AG09309 (cell line): ENCODE measurements around the gene OR8G1.

Experiments used
- DNase-seq: peaks from one replicate; pipeline ENCODE4 v3.0.0-alpha.2; 2010; ENCODE audit warnings: low read depth
- H3K4me3 ChIP-seq: 2 replicates; pipeline ENCODE4 v1.5.1; 2011; ENCODE audit warnings: mild to moderate bottlenecking, low read depth, low read length, moderate library complexity; ENCODE audit not compliant: control insufficient read depth
- TF ChIP-seq, protein P1 (sequence below): IDR thresholded peaks from 2 replicates; pipeline ENCODE4 v1.5.1; 2011; ENCODE audit warnings: mild to moderate bottlenecking, low read depth, low read length, inconsistent platforms; ENCODE audit not compliant: insufficient read depth, control insufficient read depth; ENCODE audit errors: missing control alignments

OR8G1 gene, protein sequence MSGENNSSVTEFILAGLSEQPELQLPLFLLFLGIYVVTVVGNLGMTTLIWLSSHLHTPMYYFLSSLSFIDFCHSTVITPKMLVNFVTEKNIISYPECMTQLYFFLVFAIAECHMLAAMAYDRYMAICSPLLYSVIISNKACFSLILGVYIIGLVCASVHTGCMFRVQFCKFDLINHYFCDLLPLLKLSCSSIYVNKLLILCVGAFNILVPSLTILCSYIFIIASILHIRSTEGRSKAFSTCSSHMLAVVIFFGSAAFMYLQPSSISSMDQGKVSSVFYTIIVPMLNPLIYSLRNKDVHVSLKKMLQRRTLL

DNA sequence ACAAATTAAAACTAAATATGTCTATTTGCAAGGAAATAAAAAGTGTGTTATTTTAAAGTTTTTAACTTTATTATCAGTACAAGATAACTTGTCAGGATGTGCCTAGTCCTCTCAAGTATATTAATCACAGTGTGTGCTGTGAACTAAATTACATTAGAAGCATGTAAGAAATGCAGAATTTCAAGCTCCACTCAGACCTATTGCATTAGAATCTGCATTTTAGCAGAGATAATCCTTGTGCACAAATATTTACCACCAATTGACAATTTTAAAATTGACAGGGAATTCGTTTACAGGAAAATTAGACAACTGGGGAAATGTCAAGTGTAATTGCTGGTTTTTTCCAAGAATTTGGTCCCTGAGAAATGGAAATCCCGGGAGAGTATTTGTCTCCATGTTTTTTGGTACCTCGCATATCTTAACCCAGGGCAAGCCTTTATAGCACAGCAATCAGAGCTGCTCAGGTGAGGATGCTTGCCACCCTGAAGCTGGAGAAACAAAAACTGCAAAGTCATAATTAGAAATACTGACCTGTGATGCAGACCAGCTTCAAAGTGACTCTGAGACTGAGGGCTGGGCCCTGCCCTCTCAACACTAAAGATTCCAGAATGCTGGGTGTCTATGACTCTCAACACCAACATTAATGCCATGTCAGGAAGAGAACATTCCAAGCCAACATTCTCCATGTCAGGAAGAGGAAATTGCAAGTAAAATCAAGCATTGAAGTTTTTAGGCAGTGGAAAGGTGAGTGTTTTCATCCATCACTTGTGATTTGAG lies at the start of gene OR8G1:
Gene OR8G1, plus strand, starts transcription at position 475 of the 777 bp plus-strand sequence. CDS start 8,581 bp downstream, outside the sequence.
- DNase-seq = no peak
- H3K4me3 ChIP-seq = no peak within 1 kb of the TSS
- TF ChIP-seq, protein P1, sequence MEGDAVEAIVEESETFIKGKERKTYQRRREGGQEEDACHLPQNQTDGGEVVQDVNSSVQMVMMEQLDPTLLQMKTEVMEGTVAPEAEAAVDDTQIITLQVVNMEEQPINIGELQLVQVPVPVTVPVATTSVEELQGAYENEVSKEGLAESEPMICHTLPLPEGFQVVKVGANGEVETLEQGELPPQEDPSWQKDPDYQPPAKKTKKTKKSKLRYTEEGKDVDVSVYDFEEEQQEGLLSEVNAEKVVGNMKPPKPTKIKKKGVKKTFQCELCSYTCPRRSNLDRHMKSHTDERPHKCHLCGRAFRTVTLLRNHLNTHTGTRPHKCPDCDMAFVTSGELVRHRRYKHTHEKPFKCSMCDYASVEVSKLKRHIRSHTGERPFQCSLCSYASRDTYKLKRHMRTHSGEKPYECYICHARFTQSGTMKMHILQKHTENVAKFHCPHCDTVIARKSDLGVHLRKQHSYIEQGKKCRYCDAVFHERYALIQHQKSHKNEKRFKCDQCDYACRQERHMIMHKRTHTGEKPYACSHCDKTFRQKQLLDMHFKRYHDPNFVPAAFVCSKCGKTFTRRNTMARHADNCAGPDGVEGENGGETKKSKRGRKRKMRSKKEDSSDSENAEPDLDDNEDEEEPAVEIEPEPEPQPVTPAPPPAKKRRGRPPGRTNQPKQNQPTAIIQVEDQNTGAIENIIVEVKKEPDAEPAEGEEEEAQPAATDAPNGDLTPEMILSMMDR = no peak

DNA sequence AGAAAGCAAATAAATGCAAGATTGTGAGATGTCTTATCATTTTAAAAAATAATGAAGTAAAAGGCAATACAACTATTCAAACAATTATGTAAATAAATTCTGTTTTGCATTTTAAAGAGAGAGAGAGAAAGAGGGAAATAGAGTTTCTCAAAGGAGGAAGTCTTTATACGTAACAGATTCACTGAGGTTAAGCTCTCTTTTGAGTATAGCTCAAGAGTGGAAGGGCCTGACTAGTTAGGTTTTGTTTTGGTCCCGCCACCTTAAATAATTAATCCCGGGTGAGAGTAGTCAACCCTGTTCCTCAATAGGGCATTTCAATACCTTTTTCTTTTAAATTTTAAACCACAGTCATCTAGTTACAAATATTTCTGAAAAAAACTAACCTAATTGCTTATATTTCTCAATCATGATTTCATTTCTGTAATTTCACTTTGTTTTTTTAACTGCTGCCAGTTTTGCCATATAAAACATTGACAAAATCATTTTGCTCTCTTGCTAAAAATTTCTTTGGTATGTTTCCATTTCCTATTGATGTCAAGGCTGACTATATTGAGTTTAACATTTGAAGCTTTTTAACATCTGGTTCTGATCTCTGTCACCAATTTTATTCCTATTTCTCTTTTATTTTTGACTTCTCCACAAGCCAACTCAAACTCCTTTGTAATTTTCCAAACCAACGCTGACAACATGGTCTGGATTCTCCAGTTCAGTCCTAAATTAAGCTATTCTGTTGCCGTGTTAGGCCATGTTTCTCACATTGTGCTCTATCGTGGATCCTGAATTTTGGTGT lies 47.5 kb upstream of the OR8G1 start:
- DNase-seq = no peak
- no peak overlapping the region for H3K4me3 ChIP-seq
- TF ChIP-seq, protein P1 = no peak

DNA sequence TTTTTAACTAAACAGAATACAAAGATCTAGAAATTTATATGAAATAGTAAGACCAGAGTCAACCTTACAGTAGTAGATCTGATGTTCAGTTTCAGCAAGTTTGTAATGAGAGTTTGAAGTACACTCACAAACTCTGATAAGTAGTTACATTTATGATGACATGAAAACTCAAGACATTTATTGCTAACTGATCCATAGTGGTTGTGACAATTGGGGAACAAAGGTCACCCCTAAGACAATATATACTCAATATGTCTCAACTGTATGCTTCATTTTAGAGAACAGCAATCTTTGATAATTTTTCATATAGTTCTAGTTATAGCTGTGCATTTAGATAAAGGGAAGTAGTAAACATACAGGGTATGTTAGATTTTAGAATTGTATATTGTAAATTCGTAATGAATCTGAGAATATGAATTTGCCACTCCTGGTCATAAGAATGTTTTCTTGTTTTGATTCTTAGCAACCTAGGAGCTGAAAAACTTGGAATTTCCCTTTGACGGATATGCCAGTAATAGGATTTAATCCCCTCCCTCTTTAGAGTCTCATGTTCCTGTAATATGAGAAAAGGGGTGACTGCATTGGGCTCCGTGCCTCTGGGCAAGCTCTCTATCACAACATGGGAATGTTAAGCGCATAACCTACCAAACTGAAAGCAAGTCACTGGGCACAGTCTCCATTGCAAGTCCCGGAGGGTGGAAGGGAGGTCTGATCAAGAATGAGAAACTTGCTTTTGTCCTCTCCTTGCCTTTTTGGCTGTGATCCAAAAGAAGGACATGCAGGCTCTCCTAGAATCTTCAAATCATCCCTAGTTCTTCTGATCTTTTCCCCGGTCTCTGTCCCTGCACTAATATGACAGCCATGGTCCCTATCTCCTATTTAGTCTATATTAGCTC lies 46.4 kb upstream of the OR8G1 start:
- TF ChIP-seq, protein P1 = no peak
- H3K4me3 ChIP-seq = no peak overlapping the region
- no peak for DNase-seq

DNA sequence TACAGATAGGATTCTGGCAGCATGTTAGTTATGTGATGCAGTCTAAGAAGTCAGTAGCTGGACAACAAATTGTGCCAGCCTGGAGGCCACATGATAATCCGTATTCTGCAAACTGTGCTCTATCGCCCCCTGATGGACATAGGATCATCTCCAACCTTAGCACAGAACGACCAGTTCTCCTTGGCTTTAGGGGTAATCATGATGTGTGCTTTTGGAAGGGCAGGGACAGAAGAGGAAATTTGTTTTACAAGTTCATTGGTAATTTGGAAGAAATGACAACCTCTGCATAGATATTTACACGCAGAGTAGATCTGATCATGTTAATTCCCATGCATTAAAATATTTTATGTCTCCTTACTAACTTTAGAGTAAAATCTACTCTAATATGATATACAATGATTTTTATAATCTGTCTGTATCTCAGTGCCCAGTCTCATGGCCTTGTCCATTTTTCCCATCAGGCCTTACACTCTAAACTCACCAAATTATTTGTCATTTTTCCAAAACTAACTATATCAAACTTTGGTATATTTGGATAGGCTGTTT lies 45.6 kb upstream of the OR8G1 start:
- DNase-seq = peak; percentile 10
- TF ChIP-seq, protein P1 = peak; percentile 83
- no peak overlapping the region for H3K4me3 ChIP-seq

DNA sequence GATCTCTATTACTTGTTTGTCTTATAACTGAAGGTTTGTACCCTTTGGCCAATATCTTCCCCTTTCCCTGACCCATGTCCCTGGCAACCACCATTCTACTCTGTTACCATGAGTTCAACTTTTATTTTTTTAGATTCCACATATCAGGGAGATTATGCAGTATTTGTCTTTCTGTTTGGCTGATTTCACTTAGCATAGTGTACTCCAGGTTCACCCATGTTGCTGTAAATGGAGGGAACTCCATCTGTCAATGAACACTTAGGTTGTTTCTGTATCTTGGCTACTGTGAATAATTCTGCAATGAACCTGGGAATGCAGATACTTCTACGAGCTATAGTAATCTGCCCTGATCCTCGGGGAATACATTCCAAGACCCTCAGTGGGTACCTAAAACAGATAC lies 42.9 kb upstream of the OR8G1 start:
- no peak overlapping the region for H3K4me3 ChIP-seq
- TF ChIP-seq, protein P1 = no peak
- no peak for DNase-seq
